A549 (cell line): ENCODE results near the gene EZH1. TPM values are rescaled to one million over a fixed set of nuclear protein-coding genes. Genes with fewer than 3 reads are reported as not detected.

Experiments
- ATAC-seq, 2 experiments: fragments of 200-7000 bp in 1 of 2; fragments of >200 bp in 1 of 2; cut with Nextera tagmentation in 1 of 2; cut with Tn5 transposase in 1 of 2; 3 replicates each; pipeline versions ENCODE4 v1.8.0 to v1.9.1; 2018 to 2020; ENCODE audit warnings: mild to moderate bottlenecking in 1 of 2, moderate library complexity in 1 of 2
- CTCF ChIA-PET: fragments of 300-600 bp; sonication (Branson Sonifier 250); formaldehyde crosslinking; extraction: SDS; loops from one replicate; lab custom pipeline; 2021; ENCODE audit warnings: antibody characterized with exemption, inconsistent platforms; lab: Yijun Ruan, JAX
- POLR2A ChIA-PET: fragments of 350-600 bp; formaldehyde crosslinking; extraction: SDS; loops from one replicate; lab custom pipeline; 2021; ENCODE audit warnings: antibody characterized with exemption, inconsistent platforms; lab: Yijun Ruan, JAX
- DNase-seq, 2 experiments: peaks; one replicate each; pipeline versions ENCODE4 v3.0.0 to v3.0.0-alpha.2; 2011 to 2016; ENCODE audit warnings: low read depth in 1 of 2, low spot score in 1 of 2
- FAIRE-seq: peaks from 2 replicates; lab custom pipeline; 2011; peaks lifted over from hg19 to GRCh38; lab: Jason Lieb, UNC
- H3K27ac ChIP-seq, 2 experiments: fragments of >200 bp; sonication (Bioruptor Twin); formaldehyde crosslinking; 3 replicates each; pipeline ENCODE4 v1.5.1; 2016 to 2017
- H3K4me1 ChIP-seq: fragments of >200 bp; sonication (Bioruptor Twin); formaldehyde crosslinking; 3 replicates; pipeline ENCODE4 v1.6.1; 2016
- H3K4me2 ChIP-seq: fragments of >200 bp; sonication (Bioruptor Twin); formaldehyde crosslinking; 3 replicates; pipeline ENCODE4 v1.6.1; 2016
- H3K4me3 ChIP-seq: fragments of >200 bp; sonication (Bioruptor Twin); formaldehyde crosslinking; 3 replicates; pipeline ENCODE4 v1.5.1; 2016
- H3K9me3 ChIP-seq: fragments of >200 bp; sonication (Bioruptor Twin); formaldehyde crosslinking; 3 replicates; pipeline ENCODE4 v1.6.1; 2016
- BHLHE40 ChIP-seq: IDR thresholded peaks from 2 replicates; pipeline ENCODE4 v1.6.1; 2012; ENCODE audit warnings: low read depth, low read length, inconsistent platforms
- CBX8 ChIP-seq: fragments of 200-600 bp; sonication (generic); IDR thresholded peaks from 2 replicates; pipeline ENCODE4 v1.6.1; 2016
- CEBPB ChIP-seq, 2 experiments: fragments of >200 bp in 1 of 2; sonication (Bioruptor Twin) in 1 of 2; formaldehyde crosslinking in 1 of 2; IDR thresholded peaks; 2 replicates each; pipeline ENCODE4 v1.6.1; 2012 to 2016
- CHD4 ChIP-seq: fragments of 200-600 bp; sonication (generic); IDR thresholded peaks from 2 replicates; pipeline ENCODE4 v1.6.1; 2016; ENCODE audit warnings: antibody characterized with exemption, mild to moderate bottlenecking, borderline replicate concordance
- EHMT2 ChIP-seq: fragments of 200-600 bp; sonication (generic); IDR thresholded peaks from 2 replicates; pipeline ENCODE4 v1.6.1; 2016; ENCODE audit warnings: antibody characterized with exemption, low read depth, mild to moderate bottlenecking, moderate library complexity
- FOSB ChIP-seq: fragments of 250-450 bp; sonication (Bioruptor Pico); IDR thresholded peaks from 2 replicates; pipeline ENCODE4 v1.5.0; 2020; ENCODE audit warnings: mild to moderate bottlenecking, moderate library complexity
- FOXS1 ChIP-seq: fragments of 250-450 bp; sonication (Bioruptor Pico); IDR thresholded peaks from 2 replicates; pipeline ENCODE4 v1.5.0; 2020; ENCODE audit warnings: mild to moderate bottlenecking, moderate library complexity
- HOXB13 ChIP-seq: fragments of 250-450 bp; sonication (Bioruptor Pico); IDR thresholded peaks from 2 replicates; pipeline ENCODE4 v1.5.0; 2020; ENCODE audit warnings: low read depth, mild to moderate bottlenecking, moderate library complexity
- JUNB ChIP-seq: fragments of >200 bp; sonication (Bioruptor Twin); formaldehyde crosslinking; IDR thresholded peaks from 2 replicates; pipeline ENCODE4 v1.6.1; 2016
- KDM1A ChIP-seq: fragments of 200-600 bp; sonication (generic); IDR thresholded peaks from 2 replicates; pipeline ENCODE4 v1.6.1; 2016; ENCODE audit warnings: low read depth, mild to moderate bottlenecking
- NPAS2 ChIP-seq: fragments of 250-450 bp; sonication (Bioruptor Pico); IDR thresholded peaks from 2 replicates; pipeline ENCODE4 v1.8.0; 2022; ENCODE audit warnings: mild to moderate bottlenecking, moderate library complexity, borderline replicate concordance
- NR3C1 ChIP-seq: fragments of >200 bp; sonication (Bioruptor Twin); formaldehyde crosslinking; IDR thresholded peaks from 3 replicates; pipeline ENCODE4 v1.6.1; 2017
- POLR2AphosphoS2 ChIP-seq: conservative IDR thresholded peaks from 2 replicates; pipeline ENCODE4 v1.6.1; 2012; ENCODE audit warnings: low read length, improper control_type of control experiment, inconsistent platforms
- REST ChIP-seq: fragments of 200-600 bp; sonication (generic); IDR thresholded peaks from 2 replicates; pipeline ENCODE4 v1.6.1; 2016; ENCODE audit warnings: antibody characterized with exemption, mild to moderate bottlenecking, moderate library complexity
- SMC3 ChIP-seq: fragments of >200 bp; sonication (Bioruptor Twin); formaldehyde crosslinking; IDR thresholded peaks from 3 replicates; pipeline ENCODE4 v1.6.1; 2018; ENCODE audit warnings: inconsistent platforms
- SREBF2 ChIP-seq: fragments of 450-650 bp; IDR thresholded peaks from 2 replicates; pipeline ENCODE4 v1.6.1; 2014; ENCODE audit warnings: mild to moderate bottlenecking, moderate library complexity
- ZFP36 ChIP-seq: fragments of 450-650 bp; IDR thresholded peaks from 2 replicates; pipeline ENCODE4 v1.6.1; 2014; ENCODE audit warnings: borderline replicate concordance; ENCODE audit not compliant: partially characterized antibody
- WGBS: methylation state at CpG from one replicate; pipeline ENCODE4 v1.1.6; 2017; ENCODE audit errors: missing lambda C conversion rate; 5-methylcytosine and 5-hydroxymethylcytosine counted together
- polyA plus RNA-seq, 4 experiments: library from polyadenylated mRNA; depleted of rRNA in 3 of 4; stranded (reverse); fragments of >200 nt; fragmentation: RNase III in 1 of 4; extraction: RNeasy Plus Mini Kit Qiagen cat#74134 plus additional on column Dnase treatment in 1 of 4; gene quantifications; 2 replicates in 3 of 4; 3 replicates in 1 of 4; pipeline ENCODE4 v1.2.3, GENCODE V29; 2011 to 2017
- TF ChIP-seq, protein P1 (sequence below): fragments of 250-450 bp; sonication (Bioruptor Pico); IDR thresholded peaks from 2 replicates; pipeline ENCODE4 v1.5.0; 2020; ENCODE audit warnings: low read depth, mild to moderate bottlenecking, moderate library complexity
- TF ChIP-seq, protein P2 (sequence below): fragments of >200 bp; sonication (Bioruptor Twin); formaldehyde crosslinking; IDR thresholded peaks from 2 replicates; pipeline ENCODE4 v1.6.1; 2016
- TF ChIP-seq, protein P3 (sequence below): IDR thresholded peaks from 2 replicates; pipeline ENCODE4 v1.6.1; 2012

The EZH1 gene
- polyA plus RNA-seq, 2 of the 4 experiments (the other 2 are of a cell fraction), result 20.1 to 41.1 TPM

GRCh38 chr17:42690596-42690995 lies 54.2 kb downstream of the EZH1 start:
- TF ChIP-seq FOXS1 (CRISPR knock-in tag), result no peak
- TF ChIP-seq, protein P1, sequence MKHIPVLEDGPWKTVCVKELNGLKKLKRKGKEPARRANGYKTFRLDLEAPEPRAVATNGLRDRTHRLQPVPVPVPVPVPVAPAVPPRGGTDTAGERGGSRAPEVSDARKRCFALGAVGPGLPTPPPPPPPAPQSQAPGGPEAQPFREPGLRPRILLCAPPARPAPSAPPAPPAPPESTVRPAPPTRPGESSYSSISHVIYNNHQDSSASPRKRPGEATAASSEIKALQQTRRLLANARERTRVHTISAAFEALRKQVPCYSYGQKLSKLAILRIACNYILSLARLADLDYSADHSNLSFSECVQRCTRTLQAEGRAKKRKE, result no peak
- no peak for TF ChIP-seq KDM1A
- TF ChIP-seq CBX8, result no peak
- TF ChIP-seq NR3C1, result no peak
- TF ChIP-seq JUNB, result no peak
- no peak for TF ChIP-seq NPAS2 (CRISPR knock-in tag)
- no peak for TF ChIP-seq CEBPB (IDR thresholded peaks at IDR 0.05)
- TF ChIP-seq BHLHE40, result no peak
- no peak for TF ChIP-seq FOSB (CRISPR knock-in tag)
- no peak for TF ChIP-seq SREBF2
- TF ChIP-seq, protein P2, sequence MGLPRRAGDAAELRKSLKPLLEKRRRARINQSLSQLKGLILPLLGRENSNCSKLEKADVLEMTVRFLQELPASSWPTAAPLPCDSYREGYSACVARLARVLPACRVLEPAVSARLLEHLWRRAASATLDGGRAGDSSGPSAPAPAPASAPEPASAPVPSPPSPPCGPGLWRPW, result no peak
- TF ChIP-seq REST, result no peak
- TF ChIP-seq SMC3, result no peak
- TF ChIP-seq, protein P3, sequence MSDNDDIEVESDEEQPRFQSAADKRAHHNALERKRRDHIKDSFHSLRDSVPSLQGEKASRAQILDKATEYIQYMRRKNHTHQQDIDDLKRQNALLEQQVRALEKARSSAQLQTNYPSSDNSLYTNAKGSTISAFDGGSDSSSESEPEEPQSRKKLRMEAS, result no peak
- no peak for TF ChIP-seq CHD4
- ChIA-PET POLR2A (no interaction called here), CTCF (interaction anchor here (0.7 to 2.8 kb wide), 8 partner anchors 9 to 826 kb away, joined by 3 to 12 read pairs (median 4); partner anchors contain the start of gene PLEKHH3)
- ATAC-seq (no peak), FAIRE-seq (no peak), DNase-seq (no peak)
- no peaks in the 10 kb centered on the region for H3K4me1 ChIP-seq
- no peak overlapping the region for H3K27ac ChIP-seq
- no peak overlapping the region for H3K4me2 ChIP-seq
- no peaks in the 10 kb centered on the region for H3K9me3 ChIP-seq
- WGBS, result 85% methylated on average over 10 of the region's 10 CpGs
- H3K4me3 ChIP-seq, result no peak overlapping the region

- DNase-seq, result no peak
- no peak overlapping the region for H3K27ac ChIP-seq
- TF ChIP-seq HOXB13 (CRISPR knock-in tag), result no peak
- no peak for TF ChIP-seq ZFP36
- TF ChIP-seq POLR2AphosphoS2, result no peak
- no peak for TF ChIP-seq EHMT2
- TF ChIP-seq FOXS1 (CRISPR knock-in tag), result no peak
- TF ChIP-seq, all 56 proteins: peak for 0
- POLR2A ChIA-PET, result no interaction called here
- Histone ChIP-seq H3K4me2 (no peak overlapping the region), H3K4me1 (no peaks in the 10 kb centered on the region; the same call in 2 of the 3 replicates), H3K9me3 (no peaks in the 10 kb centered on the region), H3K4me3 (no peak overlapping the region)
- CTCF ChIA-PET, result interaction anchor here (1.0 to 1.5 kb wide), 2 partner anchors 49 to 110 kb away, joined by 4 to 5 read pairs; partner anchors contain the start of gene PSMC3IP
- 92% methylated on average over 27 of the region's 27 CpGs for WGBS
- FAIRE-seq (no peak), ATAC-seq (no peak)
Observed at GRCh38 chr17:42687707-42688320, 57.0 kb downstream of the EZH1 start.
